Lower lobe of right lung (tissue), 2 donors: Measurements from ENCODE around the gene CGB8. TPM values are rescaled to one million over a fixed set of nuclear protein-coding genes. Genes with fewer than 3 reads are reported as not detected.
"Not testable (repeated sequence)": the region's sequence is repeated elsewhere in the genome, so short reads cannot be mapped to it uniquely, and the experiment has no call there.

Experiments used
- ATAC-seq, 2 donors: fragments of 200-7000 bp; cut with Tn5 transposase; one replicate each; pipeline ENCODE4 v1.9.1; 2020 to 2022; ENCODE audit warnings: mild to moderate bottlenecking in 2 of 2, moderate library complexity in 2 of 2
- DNase-seq: peaks from one replicate; pipeline ENCODE4 v3.0.0-alpha.2; 2020
- H3K27ac ChIP-seq: fragments of 200-600 bp; one replicate; pipeline ENCODE4 v1.8.0; 2022
- H3K27me3 ChIP-seq: fragments of 200-600 bp; one replicate; pipeline ENCODE4 v1.8.0; 2022; ENCODE audit warnings: low read depth
- H3K36me3 ChIP-seq: fragments of 200-600 bp; one replicate; pipeline ENCODE4 v1.8.0; 2022; ENCODE audit warnings: mild to moderate bottlenecking
- H3K4me1 ChIP-seq: fragments of 200-600 bp; one replicate; pipeline ENCODE4 v1.8.0; 2022
- H3K4me3 ChIP-seq: fragments of 200-600 bp; one replicate; pipeline ENCODE4 v1.8.0; 2022; ENCODE audit warnings: mild to moderate bottlenecking
- H3K9me3 ChIP-seq: fragments of 200-600 bp; one replicate; pipeline ENCODE4 v1.8.0; 2022
- intact Hi-C: fragments of 100-400 bp; cut with DNase I; formaldehyde crosslinking; loops from one replicate; pipeline ENCODE4 v1.11.0; 2022
- total RNA-seq: library from RNA; stranded (reverse); fragmentation: NEBNext Ultra II Directional; extraction: Animal tissue kit (Norgen Biotek cat#: 25700); gene quantifications from one replicate; pipeline ENCODE4 v1.2.1, GENCODE V29; 2021
- TF ChIP-seq, protein P1 (sequence below): fragments of 200-600 bp; IDR thresholded peaks from one replicate; pipeline ENCODE4 v1.8.0; 2022; ENCODE audit warnings: antibody characterized with exemption, mild to moderate bottlenecking
- donor health status: DM: no; HTN: yes; CAD: no; lungs with severe emphysema.

CGB8 gene
- total RNA-seq, 1 donor from 2014 or later = not detected

- peaks cover 5% of the 10 kb centered on the region for H3K4me1 ChIP-seq
Measured at GRCh38 chr19:49080392-49080791, 31.5 kb upstream of the CGB8 start.

GRCh38 chr19:49074869-49075268, 26.0 kb upstream of the CGB8 start:
- H3K27me3 ChIP-seq = peaks cover 41% of the 10 kb centered on the region
- TF ChIP-seq, protein P1, sequence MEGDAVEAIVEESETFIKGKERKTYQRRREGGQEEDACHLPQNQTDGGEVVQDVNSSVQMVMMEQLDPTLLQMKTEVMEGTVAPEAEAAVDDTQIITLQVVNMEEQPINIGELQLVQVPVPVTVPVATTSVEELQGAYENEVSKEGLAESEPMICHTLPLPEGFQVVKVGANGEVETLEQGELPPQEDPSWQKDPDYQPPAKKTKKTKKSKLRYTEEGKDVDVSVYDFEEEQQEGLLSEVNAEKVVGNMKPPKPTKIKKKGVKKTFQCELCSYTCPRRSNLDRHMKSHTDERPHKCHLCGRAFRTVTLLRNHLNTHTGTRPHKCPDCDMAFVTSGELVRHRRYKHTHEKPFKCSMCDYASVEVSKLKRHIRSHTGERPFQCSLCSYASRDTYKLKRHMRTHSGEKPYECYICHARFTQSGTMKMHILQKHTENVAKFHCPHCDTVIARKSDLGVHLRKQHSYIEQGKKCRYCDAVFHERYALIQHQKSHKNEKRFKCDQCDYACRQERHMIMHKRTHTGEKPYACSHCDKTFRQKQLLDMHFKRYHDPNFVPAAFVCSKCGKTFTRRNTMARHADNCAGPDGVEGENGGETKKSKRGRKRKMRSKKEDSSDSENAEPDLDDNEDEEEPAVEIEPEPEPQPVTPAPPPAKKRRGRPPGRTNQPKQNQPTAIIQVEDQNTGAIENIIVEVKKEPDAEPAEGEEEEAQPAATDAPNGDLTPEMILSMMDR = peak; percentile 75
- H3K4me3 ChIP-seq, H3K9me3 ChIP-seq, intact Hi-C loops, H3K4me1 ChIP-seq, ATAC-seq, H3K27ac ChIP-seq, H3K36me3 ChIP-seq: not testable (repeated sequence)
- peak; percentile 85 for DNase-seq

More at GRCh38 chr19:49080392-49080791, 31.5 kb upstream of the CGB8 start:
- intact Hi-C loops = no loop called here
- no peak overlapping the region for H3K27ac ChIP-seq
- DNase-seq = no peak
- TF ChIP-seq, protein P1 = no peak
- no peaks in the 10 kb centered on the region for H3K36me3 ChIP-seq
- no peaks in the 10 kb centered on the region for H3K27me3 ChIP-seq
- no peak overlapping the region for H3K4me3 ChIP-seq
- no peaks in the 10 kb centered on the region for H3K9me3 ChIP-seq
- ATAC-seq = no peak

- Histone ChIP-seq H3K27ac (no peak overlapping the region), H3K9me3 (no peaks in the 10 kb centered on the region), H3K27me3 (peaks cover 44% of the 10 kb centered on the region), H3K4me1 (no peaks in the 10 kb centered on the region), H3K36me3 (no peaks in the 10 kb centered on the region), H3K4me3 (no peak overlapping the region)
- peak in 1 of 2 donors; percentile 36 for ATAC-seq
- intact Hi-C loops = no loop called here
- no peak for DNase-seq
- TF ChIP-seq, protein P1 = no peak
Measured at GRCh38 chr19:49073514-49074378, 24.8 kb upstream of the CGB8 start.

DNA sequence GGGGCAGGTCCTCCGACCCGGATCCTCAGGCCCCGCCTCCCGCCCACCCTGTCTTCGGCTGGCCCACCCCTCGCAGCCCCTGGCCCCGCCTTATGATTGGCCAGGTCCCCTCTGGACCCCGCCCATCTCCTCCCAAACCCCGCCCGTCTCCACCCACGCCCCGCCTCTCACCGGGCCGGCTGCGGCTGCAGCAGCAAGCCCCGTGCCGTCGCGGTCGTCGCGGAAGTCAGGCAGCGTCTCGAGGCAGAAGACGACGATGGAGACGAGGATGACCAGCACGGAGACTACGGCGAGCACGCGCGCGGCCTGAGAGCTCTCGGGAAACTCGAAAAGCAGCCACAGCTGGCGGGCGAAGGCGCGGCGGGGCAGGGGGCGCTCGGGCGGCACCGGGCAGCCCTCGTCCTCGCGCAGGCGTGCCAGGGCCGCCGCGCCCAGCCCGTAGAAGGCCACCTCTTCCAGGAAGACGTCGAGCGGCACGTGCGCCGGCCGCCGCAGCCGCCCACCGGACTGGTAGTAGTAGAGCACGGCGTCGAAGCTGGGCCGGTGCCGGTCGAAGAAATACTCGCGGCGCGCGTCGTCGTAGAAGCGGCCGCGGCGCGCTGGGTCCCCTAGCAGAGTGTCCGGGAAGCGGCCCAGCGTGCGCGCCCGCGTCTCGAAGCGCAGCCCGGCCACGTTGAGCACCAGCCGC, 23.1 kb upstream of the CGB8 start:
- Histone ChIP-seq H3K9me3 (no peaks in the 10 kb centered on the region), H3K4me3 (no peak overlapping the region), H3K27ac (no peak overlapping the region), H3K36me3 (no peaks in the 10 kb centered on the region), H3K27me3 (peaks cover 47% of the 10 kb centered on the region), H3K4me1 (no peaks in the 10 kb centered on the region)
- intact Hi-C loops = no loop called here
- no peak for DNase-seq
- TF ChIP-seq, protein P1 = no peak
- ATAC-seq = no peak

GRCh38 chr19:49070416-49070815, 21.5 kb upstream of the CGB8 start:
- Histone ChIP-seq H3K36me3 (no peaks in the 10 kb centered on the region), H3K27ac (no peak overlapping the region), H3K9me3 (no peaks in the 10 kb centered on the region), H3K27me3 (peaks cover 57% of the 10 kb centered on the region), H3K4me3 (no peak overlapping the region), H3K4me1 (no peaks in the 10 kb centered on the region)
- ATAC-seq = no peak
- intact Hi-C loops = no loop called here
- TF ChIP-seq, protein P1 = no peak
- no peak for DNase-seq
